Panc1 (cell line): Measurements from ENCODE around the gene S100A2.

Experiments used
- CTCF ChIP-seq: fragments of 450-650 bp; IDR thresholded peaks from 2 replicates; pipeline ENCODE4 v1.5.1; 2017; ENCODE audit warnings: mild to moderate bottlenecking
- POLR2AphosphoS5 ChIP-seq: IDR thresholded peaks from 2 replicates; pipeline ENCODE4 v1.6.1; 2012; ENCODE audit warnings: mild to moderate bottlenecking, low read depth, low read length, moderate library complexity
- REST ChIP-seq, 2 experiments: IDR thresholded peaks; 2 replicates each; pipeline ENCODE4 v1.6.1; 2011 to 2012; ENCODE audit warnings: low read depth in 2 of 2, control low read depth in 1 of 2, low read length in 1 of 2, mild to moderate bottlenecking in 1 of 2, moderate library complexity in 1 of 2; ENCODE audit not compliant: insufficient read depth in 1 of 2
- SIN3A ChIP-seq: IDR thresholded peaks from 2 replicates; pipeline ENCODE4 v1.6.1; 2012; ENCODE audit warnings: low read depth, mild to moderate bottlenecking, low read length, moderate library complexity, borderline replicate concordance; ENCODE audit not compliant: insufficient read depth

- TF ChIP-seq CTCF: no peak
- TF ChIP-seq SIN3A: no peak
- TF ChIP-seq REST (IDR thresholded peaks at IDR 0.05; ENCODE audit: insufficient read depth in 1 of 2, low read depth in 2 of 2, low read length in 1 of 2): no peak
- TF ChIP-seq POLR2AphosphoS5: no peak
Measured at GRCh38 chr1:153544453-153545066, 21.1 kb downstream of the S100A2 start.
